Testis (tissue), 2 donors: ENCODE results near the gene TNRC6B.

ENCODE experiments used
- POLR2A ChIP-seq: fragments of 450-650 bp; IDR thresholded peaks from one replicate; pipeline ENCODE4 v1.6.1; 2017; ENCODE audit warnings: antibody characterized with exemption, mild to moderate bottlenecking, moderate library complexity
- TF ChIP-seq, protein P1 (sequence below), 3 experiments: fragments of 450-650 bp in 2 of 3; fragments of 200-600 bp in 1 of 3; sonication (generic) in 1 of 3; IDR thresholded peaks; one replicate each; pipeline ENCODE4 v1.5.1; 2016 to 2019; ENCODE audit warnings: antibody characterized with exemption in 3 of 3, mild to moderate bottlenecking in 2 of 3, moderate library complexity in 1 of 3

DNA sequence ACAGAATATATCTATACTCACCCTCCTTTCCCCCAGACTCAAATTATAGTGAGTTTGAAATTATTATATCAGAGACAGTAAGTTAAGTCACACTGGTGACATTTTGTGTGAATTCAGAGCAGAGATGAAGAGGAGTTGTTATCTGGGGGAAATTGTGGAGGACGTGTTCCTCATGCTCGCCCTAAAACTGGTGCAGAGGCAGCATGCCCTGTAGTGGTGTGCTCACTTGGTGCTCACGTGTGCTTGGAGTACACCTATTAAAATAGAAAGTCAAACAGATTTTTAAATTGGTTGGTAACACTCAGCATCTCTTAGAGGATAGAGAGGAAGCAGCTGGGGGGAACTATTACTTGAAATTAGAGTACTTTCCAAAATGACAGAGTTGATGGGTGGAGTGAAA is 117.0 kb downstream of the TNRC6B start:
- TF ChIP-seq, protein P1, sequence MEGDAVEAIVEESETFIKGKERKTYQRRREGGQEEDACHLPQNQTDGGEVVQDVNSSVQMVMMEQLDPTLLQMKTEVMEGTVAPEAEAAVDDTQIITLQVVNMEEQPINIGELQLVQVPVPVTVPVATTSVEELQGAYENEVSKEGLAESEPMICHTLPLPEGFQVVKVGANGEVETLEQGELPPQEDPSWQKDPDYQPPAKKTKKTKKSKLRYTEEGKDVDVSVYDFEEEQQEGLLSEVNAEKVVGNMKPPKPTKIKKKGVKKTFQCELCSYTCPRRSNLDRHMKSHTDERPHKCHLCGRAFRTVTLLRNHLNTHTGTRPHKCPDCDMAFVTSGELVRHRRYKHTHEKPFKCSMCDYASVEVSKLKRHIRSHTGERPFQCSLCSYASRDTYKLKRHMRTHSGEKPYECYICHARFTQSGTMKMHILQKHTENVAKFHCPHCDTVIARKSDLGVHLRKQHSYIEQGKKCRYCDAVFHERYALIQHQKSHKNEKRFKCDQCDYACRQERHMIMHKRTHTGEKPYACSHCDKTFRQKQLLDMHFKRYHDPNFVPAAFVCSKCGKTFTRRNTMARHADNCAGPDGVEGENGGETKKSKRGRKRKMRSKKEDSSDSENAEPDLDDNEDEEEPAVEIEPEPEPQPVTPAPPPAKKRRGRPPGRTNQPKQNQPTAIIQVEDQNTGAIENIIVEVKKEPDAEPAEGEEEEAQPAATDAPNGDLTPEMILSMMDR (IDR thresholded peaks at IDR 0.05), result no peak
- TF ChIP-seq POLR2A, result no peak
